Choroid plexus epithelial cell (primary cell): ENCODE data around the gene CARD19.

Experiments
- DNase-seq: peaks from one replicate; pipeline ENCODE4 v3.0.0-alpha.2; 2010; ENCODE audit warnings: low read depth
- H3K4me3 ChIP-seq: 2 replicates; pipeline ENCODE4 v1.5.1; 2011; ENCODE audit warnings: low read depth, mild to moderate bottlenecking, control low read depth, low read length, moderate library complexity
- TF ChIP-seq, protein P1 (sequence below): conservative IDR thresholded peaks from 2 replicates; pipeline ENCODE4 v1.5.1; 2011; ENCODE audit warnings: low read depth, mild to moderate bottlenecking, control low read depth, inconsistent platforms, low read length, moderate library complexity

The CARD19 gene

DNA sequence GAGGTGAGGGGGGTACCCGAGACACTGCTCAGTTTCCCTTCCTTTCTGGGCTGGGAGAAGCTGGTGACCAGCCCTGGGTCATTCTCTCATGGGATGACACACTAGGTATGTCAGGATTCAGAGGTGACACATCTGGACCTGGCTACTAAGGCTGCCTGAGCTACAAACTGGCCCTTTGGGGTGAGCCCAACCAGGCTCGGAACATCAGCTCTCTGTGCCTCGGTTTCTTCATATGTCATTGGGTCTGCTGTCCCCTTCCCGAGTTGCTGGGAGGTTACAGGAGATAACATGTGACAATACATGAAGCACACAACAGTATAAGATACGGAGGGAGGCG lies 11.8 kb downstream of the CARD19 start:
- TF ChIP-seq, protein P1, sequence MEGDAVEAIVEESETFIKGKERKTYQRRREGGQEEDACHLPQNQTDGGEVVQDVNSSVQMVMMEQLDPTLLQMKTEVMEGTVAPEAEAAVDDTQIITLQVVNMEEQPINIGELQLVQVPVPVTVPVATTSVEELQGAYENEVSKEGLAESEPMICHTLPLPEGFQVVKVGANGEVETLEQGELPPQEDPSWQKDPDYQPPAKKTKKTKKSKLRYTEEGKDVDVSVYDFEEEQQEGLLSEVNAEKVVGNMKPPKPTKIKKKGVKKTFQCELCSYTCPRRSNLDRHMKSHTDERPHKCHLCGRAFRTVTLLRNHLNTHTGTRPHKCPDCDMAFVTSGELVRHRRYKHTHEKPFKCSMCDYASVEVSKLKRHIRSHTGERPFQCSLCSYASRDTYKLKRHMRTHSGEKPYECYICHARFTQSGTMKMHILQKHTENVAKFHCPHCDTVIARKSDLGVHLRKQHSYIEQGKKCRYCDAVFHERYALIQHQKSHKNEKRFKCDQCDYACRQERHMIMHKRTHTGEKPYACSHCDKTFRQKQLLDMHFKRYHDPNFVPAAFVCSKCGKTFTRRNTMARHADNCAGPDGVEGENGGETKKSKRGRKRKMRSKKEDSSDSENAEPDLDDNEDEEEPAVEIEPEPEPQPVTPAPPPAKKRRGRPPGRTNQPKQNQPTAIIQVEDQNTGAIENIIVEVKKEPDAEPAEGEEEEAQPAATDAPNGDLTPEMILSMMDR = no peak

DNA sequence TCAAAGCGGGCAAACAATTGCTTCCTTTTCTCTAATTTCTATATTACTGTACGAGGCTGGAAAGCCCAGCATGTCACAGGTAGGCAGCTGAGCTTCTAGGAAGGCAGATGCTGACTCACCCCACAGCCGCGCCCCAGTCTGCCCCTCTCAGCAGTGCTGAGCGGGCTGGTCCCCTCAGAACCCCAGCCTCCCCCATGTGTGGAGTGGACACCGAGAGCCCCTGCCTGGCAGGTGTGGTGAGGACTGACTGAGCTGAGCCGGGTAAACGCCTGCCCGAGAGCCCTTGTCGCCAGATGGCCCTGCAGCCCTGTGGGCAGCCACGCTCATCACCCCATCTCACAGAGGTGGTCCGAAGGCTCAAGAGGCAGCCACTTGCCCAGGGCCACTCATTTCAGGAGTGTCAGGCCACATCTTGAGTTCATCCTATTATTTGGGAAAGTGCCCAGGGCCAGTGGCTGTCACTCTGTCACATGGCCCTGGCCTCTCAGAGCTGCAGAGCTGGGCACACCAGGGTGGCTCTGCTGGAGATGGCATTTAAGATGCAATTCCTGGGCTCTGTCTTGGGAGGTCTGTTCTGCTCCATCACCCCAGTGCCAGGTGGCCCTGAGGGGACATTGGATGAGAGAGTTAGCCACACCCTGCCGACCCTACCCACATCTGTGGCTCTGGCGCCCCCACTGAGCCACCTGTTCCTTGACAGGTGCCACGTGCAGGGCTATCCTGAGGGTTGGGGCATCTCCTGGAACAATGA lies 12.4 kb downstream of the CARD19 start:
- TF ChIP-seq, protein P1 = no peak
- DNase-seq = no peak
- no peak overlapping the region for H3K4me3 ChIP-seq

More for the DNA sequence above, 11.8 kb downstream of the CARD19 start:
- no peak overlapping the region for H3K4me3 ChIP-seq
- no peak for DNase-seq

DNA sequence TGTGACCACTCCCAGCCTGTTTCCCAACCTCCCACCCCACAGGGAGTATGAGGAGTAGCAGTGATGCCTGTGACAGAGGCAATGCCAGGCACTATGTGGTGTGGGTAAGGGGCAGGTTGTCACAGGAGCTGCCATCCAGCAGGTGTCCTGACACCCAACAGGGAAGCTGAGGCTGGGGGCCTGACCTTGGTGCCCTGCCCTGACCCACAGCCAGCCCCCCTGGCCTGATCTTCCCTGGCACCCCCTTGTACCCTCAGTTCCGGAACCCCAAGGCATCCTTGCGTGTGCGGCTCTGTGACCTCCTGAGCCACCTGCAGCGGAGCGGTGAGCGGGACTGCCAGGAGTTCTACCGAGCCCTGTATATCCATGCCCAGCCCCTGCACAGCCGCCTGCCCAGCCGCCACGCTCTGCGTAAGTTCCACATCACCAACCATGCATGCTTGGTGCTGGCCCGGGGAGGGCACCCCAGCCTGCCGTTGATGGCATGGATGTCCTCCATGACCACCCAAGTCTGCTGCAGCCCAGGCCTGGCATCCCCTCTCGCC lies 14.4 kb downstream of the CARD19 start:
- DNase-seq = no peak
- TF ChIP-seq, protein P1 = no peak
- H3K4me3 ChIP-seq = no peak overlapping the region

DNA sequence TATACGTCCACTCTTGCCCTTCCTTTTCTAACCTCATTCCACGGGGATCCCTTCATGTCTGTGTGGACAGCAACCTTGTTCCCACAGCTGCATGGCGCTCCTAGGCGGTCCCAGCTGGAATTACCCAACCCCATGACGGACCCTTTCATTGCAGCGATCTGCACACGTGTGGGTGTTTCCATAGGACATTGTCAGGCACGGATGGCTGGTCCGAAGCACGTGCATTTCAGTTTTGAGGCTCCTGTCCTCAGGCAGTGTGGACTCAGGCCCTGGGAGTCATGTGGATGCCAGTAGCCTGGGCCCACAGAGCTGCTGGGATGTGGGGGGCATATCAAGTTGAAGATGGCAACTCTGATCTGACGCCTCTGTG lies 15.0 kb downstream of the CARD19 start:
- H3K4me3 ChIP-seq = no peak overlapping the region
- TF ChIP-seq, protein P1 = no peak
- no peak for DNase-seq

DNA sequence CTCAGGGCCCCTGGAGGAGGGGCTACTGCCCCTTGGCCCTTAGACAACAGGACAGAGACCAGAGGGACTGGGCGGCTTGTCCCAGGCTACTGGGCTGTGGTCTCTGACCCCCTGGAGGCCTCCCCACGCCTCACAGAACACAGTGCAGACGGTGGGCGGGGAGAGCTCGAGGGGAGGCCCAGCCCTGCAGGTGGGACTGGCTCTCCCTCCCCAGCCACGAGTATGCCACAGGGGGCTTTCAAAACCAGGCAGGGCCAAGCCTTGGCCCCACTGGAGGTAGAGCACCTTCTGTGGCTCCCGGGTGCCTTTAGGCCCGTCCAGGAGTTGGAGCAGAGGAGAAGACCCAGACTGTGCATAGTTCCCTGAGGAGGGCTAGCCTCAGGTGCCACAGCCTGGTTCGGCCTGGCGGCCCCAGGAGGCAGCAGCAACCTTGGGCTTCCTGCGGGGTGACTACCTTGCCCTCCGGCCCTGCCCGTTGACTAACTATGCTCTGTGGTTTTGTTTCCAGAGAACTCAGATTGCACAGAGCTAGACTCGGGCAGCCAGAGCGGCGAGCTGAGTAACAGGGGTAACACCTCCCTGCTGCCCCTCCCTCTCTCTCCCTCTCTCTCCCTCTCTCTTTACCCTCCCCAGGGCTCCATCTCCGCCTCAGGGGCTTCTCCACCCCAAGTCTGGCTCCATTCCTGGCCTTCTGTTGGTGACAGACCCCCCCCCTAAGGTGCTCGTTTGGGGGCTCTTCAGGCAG lies 15.5 kb downstream of the CARD19 start:
- no peak overlapping the region for H3K4me3 ChIP-seq
- TF ChIP-seq, protein P1 = no peak
- peak; percentile 80 for DNase-seq

DNA sequence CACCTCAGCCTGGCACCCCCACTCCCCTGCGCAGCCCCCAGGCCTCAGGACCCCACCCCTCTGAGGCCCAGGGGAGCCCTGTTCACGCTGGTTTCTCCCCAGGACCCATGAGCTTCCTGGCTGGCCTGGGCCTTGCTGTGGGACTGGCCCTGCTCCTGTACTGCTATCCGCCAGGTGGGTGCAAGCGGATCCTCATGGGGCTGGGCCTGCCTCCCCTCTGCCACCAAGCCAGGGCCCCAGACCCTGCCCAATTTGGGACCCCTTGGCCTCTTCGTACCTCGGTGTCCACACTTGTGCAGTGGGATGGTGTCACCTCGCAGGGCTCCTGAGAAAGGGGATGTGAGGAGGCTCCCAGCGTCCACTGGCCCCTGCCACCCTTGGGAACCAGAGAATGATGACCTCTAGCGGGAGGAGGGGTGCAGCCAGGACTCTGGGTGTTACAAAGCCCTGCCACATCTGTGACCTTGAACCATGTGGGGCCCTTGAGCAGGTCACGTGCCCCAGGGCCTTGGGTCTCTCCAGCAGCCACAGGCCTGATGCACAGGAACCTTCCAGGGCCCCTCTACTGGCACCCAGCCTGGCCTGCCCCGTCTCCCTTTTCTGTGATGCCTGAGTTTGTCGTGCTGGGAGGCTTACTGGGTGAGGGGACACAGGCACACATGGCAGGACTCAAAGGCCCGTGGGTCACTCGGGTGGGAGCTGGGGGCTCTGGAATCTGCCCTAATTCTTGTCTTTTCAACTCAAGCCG lies 16.3 kb downstream of the CARD19 start:
- H3K4me3 ChIP-seq = no peak overlapping the region
- TF ChIP-seq, protein P1 = no peak
- DNase-seq = no peak
